Liver (tissue), 9 donors: ENCODE results near the gene KCNJ3. TPM values are rescaled to one million over a fixed set of nuclear protein-coding genes. Genes with fewer than 3 reads are reported as not detected.

Experiments
- DNase-seq: peaks from one replicate; pipeline ENCODE4 v3.0.0-alpha.2; 2017; ENCODE audit warnings: low spot score
- H3K27ac ChIP-seq, 2 donors: one replicate each; pipeline ENCODE4 v1.7.0; 2013; ENCODE audit warnings: inconsistent platforms in 2 of 2, low read length in 2 of 2, control low read depth in 1 of 2, low read depth in 1 of 2, mild to moderate bottlenecking in 1 of 2
- H3K27me3 ChIP-seq, 4 donors: one replicate each; pipeline versions ENCODE4 v1.6.1 to v1.7.0; 2013; ENCODE audit warnings: low read length in 3 of 4, inconsistent platforms in 1 of 4, mild to moderate bottlenecking in 1 of 4, moderate library complexity in 1 of 4; ENCODE audit not compliant: control insufficient read depth in 4 of 4, insufficient read depth in 4 of 4
- H3K36me3 ChIP-seq, 4 donors: one replicate each; pipeline versions ENCODE4 v1.6.1 to v1.7.0; 2013; ENCODE audit warnings: low read length in 3 of 4, mild to moderate bottlenecking in 3 of 4, low read depth in 1 of 4, moderate library complexity in 1 of 4; ENCODE audit not compliant: control insufficient read depth in 4 of 4, insufficient read depth in 3 of 4
- H3K4me1 ChIP-seq, 4 donors: one replicate each; pipeline versions ENCODE4 v1.6.1 to v1.7.0; 2013; ENCODE audit warnings: low read length in 3 of 4, mild to moderate bottlenecking in 3 of 4, moderate library complexity in 1 of 4; ENCODE audit not compliant: control insufficient read depth in 4 of 4, insufficient read depth in 4 of 4
- H3K4me3 ChIP-seq, 3 donors: one replicate each; pipeline versions ENCODE4 v1.6.1 to v1.7.0; 2013; ENCODE audit warnings: low read length in 3 of 3, control low read depth in 1 of 3, low read depth in 1 of 3, mild to moderate bottlenecking in 1 of 3
- H3K9ac ChIP-seq, 2 donors: one replicate each; pipeline ENCODE4 v1.7.0; 2013; ENCODE audit warnings: low read length in 2 of 2, mild to moderate bottlenecking in 2 of 2, moderate library complexity in 2 of 2, control low read depth in 1 of 2, low read depth in 1 of 2
- H3K9me3 ChIP-seq, 4 donors: one replicate each; pipeline versions ENCODE4 v1.6.1 to v1.7.0; 2013; ENCODE audit warnings: low read length in 3 of 4; ENCODE audit not compliant: control insufficient read depth in 4 of 4
- EGR1 ChIP-seq, 2 donors: IDR thresholded peaks; 2 replicates each; pipeline ENCODE4 v1.6.1; 2016 to 2018; ENCODE audit warnings: antibody characterized with exemption in 2 of 2, low read depth in 2 of 2
- FOXA1 ChIP-seq: IDR thresholded peaks from 2 replicates; pipeline ENCODE4 v1.6.1; 2016; ENCODE audit warnings: antibody characterized with exemption
- FOXA2 ChIP-seq: IDR thresholded peaks from 2 replicates; pipeline ENCODE4 v1.6.1; 2016; ENCODE audit warnings: antibody characterized with exemption
- GABPA ChIP-seq, 2 donors: IDR thresholded peaks in 1 of 2; conservative IDR thresholded peaks in 1 of 2; 2 replicates each; pipeline ENCODE4 v1.6.1; 2016; ENCODE audit warnings: antibody characterized with exemption in 2 of 2, mild to moderate bottlenecking in 1 of 2, moderate library complexity in 1 of 2
- HNF4A ChIP-seq, 2 donors: conservative IDR thresholded peaks; 2 replicates each; pipeline ENCODE4 v1.6.1; 2016; ENCODE audit warnings: antibody characterized with exemption in 2 of 2, mild to moderate bottlenecking in 2 of 2
- HNF4G ChIP-seq: IDR thresholded peaks from 2 replicates; pipeline ENCODE4 v1.6.1; 2016; ENCODE audit warnings: antibody characterized with exemption
- JUND ChIP-seq, 2 donors: IDR thresholded peaks; 2 replicates each; pipeline ENCODE4 v1.6.1; 2016; ENCODE audit warnings: antibody characterized with exemption in 2 of 2
- MAX ChIP-seq: IDR thresholded peaks from 2 replicates; pipeline ENCODE4 v1.6.1; 2016; ENCODE audit warnings: antibody characterized with exemption
- NR2F2 ChIP-seq: IDR thresholded peaks from 2 replicates; pipeline ENCODE4 v1.6.1; 2016; ENCODE audit warnings: antibody characterized with exemption
- RAD21 ChIP-seq, 2 donors: IDR thresholded peaks; 2 replicates each; pipeline ENCODE4 v1.6.1; 2016; ENCODE audit warnings: antibody characterized with exemption in 2 of 2, mild to moderate bottlenecking in 2 of 2
- RXRA ChIP-seq, 2 donors: IDR thresholded peaks; 2 replicates each; pipeline ENCODE4 v1.6.1; 2017 to 2018; ENCODE audit warnings: antibody characterized with exemption in 2 of 2, mild to moderate bottlenecking in 1 of 2
- SP1 ChIP-seq: IDR thresholded peaks from 2 replicates; pipeline ENCODE4 v1.6.1; 2018; ENCODE audit warnings: antibody characterized with exemption, mild to moderate bottlenecking
- TAF1 ChIP-seq: conservative IDR thresholded peaks from 2 replicates; pipeline ENCODE4 v1.6.1; 2016; ENCODE audit warnings: antibody characterized with exemption, mild to moderate bottlenecking
- YY1 ChIP-seq: IDR thresholded peaks from 2 replicates; pipeline ENCODE4 v1.6.1; 2016; ENCODE audit warnings: antibody characterized with exemption, mild to moderate bottlenecking
- ZBTB33 ChIP-seq: IDR thresholded peaks from 2 replicates; pipeline ENCODE4 v1.6.1; 2016; ENCODE audit warnings: antibody characterized with exemption
- WGBS: extraction: QIAGEN DNeasy Blood & Tissue Kit; methylation state at CpG from one replicate; pipeline ENCODE4 v1.1.7; 2013; 5-methylcytosine and 5-hydroxymethylcytosine counted together
- polyA plus RNA-seq, 2 donors: library from polyadenylated mRNA; stranded (reverse) in 1 of 2; unstranded in 1 of 2; fragments of 200-250 nt in 1 of 2; fragments of >200 nt in 1 of 2; fragmentation: Nextera tagmentation in 1 of 2; extraction: Ambion mirVana in 1 of 2; gene quantifications; one replicate each; pipeline versions ENCODE4 v1.2.1 to v1.2.3, GENCODE V29; 2013 to 2015
- total RNA-seq, 2 donors: library from RNA; depleted of rRNA; stranded (reverse); fragments of >200 nt; gene quantifications; one replicate each; pipeline ENCODE4 v1.2.3, GENCODE V29; 2014
- TF ChIP-seq, protein P1 (sequence below): fragments of 150-350 bp; IDR thresholded peaks from 2 replicates; pipeline ENCODE4 v1.5.1; 2017; ENCODE audit warnings: improper control_type of control experiment, low read depth, low read length; ENCODE audit not compliant: missing input control
- TF ChIP-seq, protein P2 (sequence below): IDR thresholded peaks from 2 replicates; pipeline ENCODE4 v1.6.1; 2016; ENCODE audit warnings: antibody characterized with exemption, mild to moderate bottlenecking
- TF ChIP-seq, protein P3 (sequence below): IDR thresholded peaks from 2 replicates; pipeline ENCODE4 v1.6.1; 2016; ENCODE audit warnings: antibody characterized with exemption
- donor health status: healthy.
- donor health status: healthy.
- donor health status: healthy.
- donor health status: healthy.
- donor health status: healthy.

KCNJ3 gene
- total and polyA plus RNA-seq, 4 donors: 0.23 to 1.3 (median 0.43) TPM

- DNase-seq: no peak
- H3K9ac ChIP-seq: no peak overlapping the region
- no peaks in the 10 kb centered on the region for H3K4me1 ChIP-seq
- no peak for TF ChIP-seq YY1
- TF ChIP-seq, protein P1, sequence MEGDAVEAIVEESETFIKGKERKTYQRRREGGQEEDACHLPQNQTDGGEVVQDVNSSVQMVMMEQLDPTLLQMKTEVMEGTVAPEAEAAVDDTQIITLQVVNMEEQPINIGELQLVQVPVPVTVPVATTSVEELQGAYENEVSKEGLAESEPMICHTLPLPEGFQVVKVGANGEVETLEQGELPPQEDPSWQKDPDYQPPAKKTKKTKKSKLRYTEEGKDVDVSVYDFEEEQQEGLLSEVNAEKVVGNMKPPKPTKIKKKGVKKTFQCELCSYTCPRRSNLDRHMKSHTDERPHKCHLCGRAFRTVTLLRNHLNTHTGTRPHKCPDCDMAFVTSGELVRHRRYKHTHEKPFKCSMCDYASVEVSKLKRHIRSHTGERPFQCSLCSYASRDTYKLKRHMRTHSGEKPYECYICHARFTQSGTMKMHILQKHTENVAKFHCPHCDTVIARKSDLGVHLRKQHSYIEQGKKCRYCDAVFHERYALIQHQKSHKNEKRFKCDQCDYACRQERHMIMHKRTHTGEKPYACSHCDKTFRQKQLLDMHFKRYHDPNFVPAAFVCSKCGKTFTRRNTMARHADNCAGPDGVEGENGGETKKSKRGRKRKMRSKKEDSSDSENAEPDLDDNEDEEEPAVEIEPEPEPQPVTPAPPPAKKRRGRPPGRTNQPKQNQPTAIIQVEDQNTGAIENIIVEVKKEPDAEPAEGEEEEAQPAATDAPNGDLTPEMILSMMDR: no peak
- TF ChIP-seq SP1: no peak
- no peak for TF ChIP-seq RAD21 (IDR thresholded peaks at IDR 0.05)
- no peak for TF ChIP-seq ZBTB33
- no peak for TF ChIP-seq TAF1
- no peak for TF ChIP-seq MAX
- TF ChIP-seq FOXA2: no peak
- no peak for TF ChIP-seq HNF4A (conservative IDR thresholded peaks at IDR 0.05)
- TF ChIP-seq EGR1 (IDR thresholded peaks at IDR 0.05; ENCODE audit: low read depth in 2 of 2): no peak
- no peak for TF ChIP-seq FOXA1
- TF ChIP-seq JUND (IDR thresholded peaks at IDR 0.05): no peak
- TF ChIP-seq GABPA (IDR thresholded peaks at IDR 0.05 in 1 of 2, conservative IDR thresholded peaks at IDR 0.05 in 1 of 2): no peak
- no peak for TF ChIP-seq NR2F2
- TF ChIP-seq, protein P2, sequence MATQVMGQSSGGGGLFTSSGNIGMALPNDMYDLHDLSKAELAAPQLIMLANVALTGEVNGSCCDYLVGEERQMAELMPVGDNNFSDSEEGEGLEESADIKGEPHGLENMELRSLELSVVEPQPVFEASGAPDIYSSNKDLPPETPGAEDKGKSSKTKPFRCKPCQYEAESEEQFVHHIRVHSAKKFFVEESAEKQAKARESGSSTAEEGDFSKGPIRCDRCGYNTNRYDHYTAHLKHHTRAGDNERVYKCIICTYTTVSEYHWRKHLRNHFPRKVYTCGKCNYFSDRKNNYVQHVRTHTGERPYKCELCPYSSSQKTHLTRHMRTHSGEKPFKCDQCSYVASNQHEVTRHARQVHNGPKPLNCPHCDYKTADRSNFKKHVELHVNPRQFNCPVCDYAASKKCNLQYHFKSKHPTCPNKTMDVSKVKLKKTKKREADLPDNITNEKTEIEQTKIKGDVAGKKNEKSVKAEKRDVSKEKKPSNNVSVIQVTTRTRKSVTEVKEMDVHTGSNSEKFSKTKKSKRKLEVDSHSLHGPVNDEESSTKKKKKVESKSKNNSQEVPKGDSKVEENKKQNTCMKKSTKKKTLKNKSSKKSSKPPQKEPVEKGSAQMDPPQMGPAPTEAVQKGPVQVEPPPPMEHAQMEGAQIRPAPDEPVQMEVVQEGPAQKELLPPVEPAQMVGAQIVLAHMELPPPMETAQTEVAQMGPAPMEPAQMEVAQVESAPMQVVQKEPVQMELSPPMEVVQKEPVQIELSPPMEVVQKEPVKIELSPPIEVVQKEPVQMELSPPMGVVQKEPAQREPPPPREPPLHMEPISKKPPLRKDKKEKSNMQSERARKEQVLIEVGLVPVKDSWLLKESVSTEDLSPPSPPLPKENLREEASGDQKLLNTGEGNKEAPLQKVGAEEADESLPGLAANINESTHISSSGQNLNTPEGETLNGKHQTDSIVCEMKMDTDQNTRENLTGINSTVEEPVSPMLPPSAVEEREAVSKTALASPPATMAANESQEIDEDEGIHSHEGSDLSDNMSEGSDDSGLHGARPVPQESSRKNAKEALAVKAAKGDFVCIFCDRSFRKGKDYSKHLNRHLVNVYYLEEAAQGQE: no peak
- no peak for TF ChIP-seq HNF4G
- TF ChIP-seq RXRA (IDR thresholded peaks at IDR 0.05): no peak
- TF ChIP-seq, protein P3, sequence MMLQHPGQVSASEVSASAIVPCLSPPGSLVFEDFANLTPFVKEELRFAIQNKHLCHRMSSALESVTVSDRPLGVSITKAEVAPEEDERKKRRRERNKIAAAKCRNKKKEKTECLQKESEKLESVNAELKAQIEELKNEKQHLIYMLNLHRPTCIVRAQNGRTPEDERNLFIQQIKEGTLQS: no peak
- 84% methylated on average over 6 of the region's 6 CpGs for WGBS
- H3K36me3 ChIP-seq: no peaks in the 10 kb centered on the region
- no peaks in the 10 kb centered on the region for H3K9me3 ChIP-seq
- no peak overlapping the region for H3K4me3 ChIP-seq
- H3K27me3 ChIP-seq: no peaks in the 10 kb centered on the region
- H3K27ac ChIP-seq: no peak overlapping the region
These were observed 25.8 kb downstream of the KCNJ3 start for GRCh38 chr2:154724194-154724797.
